Right renal cortex interstitium (tissue), 3 donors: Measurements from ENCODE around the gene L3MBTL3. TPM values are rescaled to one million over a fixed set of nuclear protein-coding genes. Genes with fewer than 3 reads are reported as not detected.

ENCODE experiments used
- DNase-seq, 3 donors: peaks; one replicate each; pipeline ENCODE4 v3.0.0-alpha.2; 2013; ENCODE audit warnings: low read depth in 3 of 3, low spot score in 2 of 3
- polyA plus RNA-seq, 3 donors: library from polyadenylated mRNA; unstranded; fragments of 120-200 nt; gene quantifications; one replicate each; pipeline ENCODE4 v1.2.1, GENCODE V29; 2013; ENCODE audit not compliant: insufficient read length in 3 of 3

The L3MBTL3 gene
- 10 to 100 TPM; 20.2 to 21.8 (median 20.5) TPM for polyA plus RNA-seq

- DNase-seq = peak in 2 of 3 donors; percentile 74 to 80
Measured at GRCh38 chr6:130018292-130018743, at the start of gene L3MBTL3. Gene L3MBTL3, plus strand, starts transcription at chr6:130018581. Its CDS starts 24,119 bp downstream, at chr6:130042700.

- no peak for DNase-seq
Measured at GRCh38 chr6:129969064-129969463, 49.3 kb upstream of the L3MBTL3 start.

- DNase-seq = no peak
Measured at GRCh38 chr6:129976110-129976509, 42.3 kb upstream of the L3MBTL3 start.

- DNase-seq = no peak
Measured at GRCh38 chr6:129978148-129978916, 40.0 kb upstream of the L3MBTL3 start.

- DNase-seq = no peak
Measured at GRCh38 chr6:129980821-129981220, 37.6 kb upstream of the L3MBTL3 start.

- DNase-seq = no peak
Measured at GRCh38 chr6:129981598-129981997, 36.8 kb upstream of the L3MBTL3 start.

GRCh38 chr6:129989396-129989795, 29.0 kb upstream of the L3MBTL3 start:
- DNase-seq = no peak

- DNase-seq = no peak
Measured at GRCh38 chr6:129992881-129993280, 25.5 kb upstream of the L3MBTL3 start.

- no peak for DNase-seq
Measured at GRCh38 chr6:129994410-129994809, 24.0 kb upstream of the L3MBTL3 start.

GRCh38 chr6:129996387-129996786, 22.0 kb upstream of the L3MBTL3 start:
- DNase-seq = no peak

- no peak for DNase-seq
Measured at GRCh38 chr6:130000526-130001421, 17.6 kb upstream of the L3MBTL3 start.

- DNase-seq = no peak
Measured at GRCh38 chr6:130008236-130008873, 10.0 kb upstream of the L3MBTL3 start.

- DNase-seq = no peak
Measured at GRCh38 chr6:130009146-130009545, 9.2 kb upstream of the L3MBTL3 start.

GRCh38 chr6:130010387-130010786, 8.0 kb upstream of the L3MBTL3 start:
- no peak for DNase-seq

GRCh38 chr6:130012728-130013127, 5.7 kb upstream of the L3MBTL3 start:
- no peak for DNase-seq

GRCh38 chr6:130018744-130019325, 454 bp downstream of the L3MBTL3 start:
- DNase-seq = peak in 1 of 3 donors; percentile 19

GRCh38 chr6:130019326-130020072, 1.1 kb downstream of the L3MBTL3 start:
- DNase-seq = peak in 1 of 3 donors; percentile 39

- no peak for DNase-seq
Measured at GRCh38 chr6:130020073-130020906, 1.9 kb downstream of the L3MBTL3 start.
